CD4-positive, alpha-beta T cell treated with Interleukin-12 subunit alpha and Interleukin-12 subunit beta, for 1 hour (primary cell): Measurements from ENCODE around the gene TSPAN11.

Experiments used
- DNase-seq: peaks from one replicate; pipeline ENCODE4 v3.0.0-alpha.2; 2020

TSPAN11 gene

DNA sequence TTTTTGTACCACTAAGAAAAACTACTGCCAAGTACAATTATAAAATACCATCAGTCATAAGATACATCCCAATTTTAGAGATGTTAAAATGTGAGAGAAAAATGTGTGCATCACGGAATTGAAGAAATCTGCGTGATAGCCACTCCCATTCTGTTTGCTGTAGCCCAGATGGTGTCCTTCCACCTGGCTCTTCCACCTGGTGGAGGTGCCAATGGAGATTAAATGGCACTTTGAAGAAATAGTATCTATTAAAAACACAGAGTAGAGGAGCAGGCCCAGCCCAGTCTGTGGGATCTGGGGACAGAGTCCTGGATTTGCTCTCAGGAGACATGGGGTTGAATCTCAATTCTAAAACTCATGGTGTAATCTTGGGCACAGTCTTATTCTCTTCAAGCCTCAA lies 35.5 kb downstream of the TSPAN11 start:
- DNase-seq, result no peak

DNA sequence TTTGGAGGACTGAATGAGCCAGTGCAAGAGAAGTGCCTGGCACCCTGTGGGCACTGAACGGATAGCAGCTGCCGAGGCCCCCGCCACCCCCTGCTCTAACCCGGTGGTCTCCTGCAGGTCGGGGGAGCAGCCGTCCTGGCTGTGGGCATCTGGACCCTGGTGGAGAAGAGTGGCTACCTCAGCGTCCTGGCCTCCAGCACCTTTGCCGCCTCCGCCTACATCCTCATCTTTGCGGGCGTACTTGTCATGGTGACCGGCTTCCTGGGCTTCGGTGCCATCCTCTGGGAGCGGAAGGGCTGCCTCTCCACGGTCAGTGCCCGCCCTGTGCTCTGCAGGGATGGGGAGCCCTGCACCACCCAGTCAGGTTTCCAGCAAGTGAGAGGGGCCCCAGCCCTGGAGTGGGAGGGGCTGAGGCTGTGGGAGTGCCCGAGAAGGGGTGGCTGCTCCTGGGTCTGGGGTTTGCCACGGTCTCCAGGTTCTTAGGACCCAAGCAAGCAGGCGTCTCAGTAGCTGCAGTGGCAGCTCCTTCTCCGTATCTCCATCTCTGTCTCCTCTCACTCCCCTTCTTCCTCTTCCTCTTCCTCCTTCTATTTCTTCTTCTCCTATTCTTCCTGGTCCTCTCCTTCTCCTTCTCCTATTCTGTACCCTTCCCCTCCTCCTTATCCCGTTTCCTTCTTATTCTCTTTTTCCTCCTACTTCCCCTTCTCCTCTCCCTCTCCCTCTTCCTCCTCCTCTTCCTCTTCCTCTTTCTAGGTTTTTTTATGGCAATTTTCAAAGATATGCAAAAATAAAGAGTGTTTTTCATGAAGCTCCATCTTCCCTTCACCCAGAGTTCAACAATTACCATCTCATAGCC lies 37.4 kb downstream of the TSPAN11 start:
- DNase-seq, result no peak

DNA sequence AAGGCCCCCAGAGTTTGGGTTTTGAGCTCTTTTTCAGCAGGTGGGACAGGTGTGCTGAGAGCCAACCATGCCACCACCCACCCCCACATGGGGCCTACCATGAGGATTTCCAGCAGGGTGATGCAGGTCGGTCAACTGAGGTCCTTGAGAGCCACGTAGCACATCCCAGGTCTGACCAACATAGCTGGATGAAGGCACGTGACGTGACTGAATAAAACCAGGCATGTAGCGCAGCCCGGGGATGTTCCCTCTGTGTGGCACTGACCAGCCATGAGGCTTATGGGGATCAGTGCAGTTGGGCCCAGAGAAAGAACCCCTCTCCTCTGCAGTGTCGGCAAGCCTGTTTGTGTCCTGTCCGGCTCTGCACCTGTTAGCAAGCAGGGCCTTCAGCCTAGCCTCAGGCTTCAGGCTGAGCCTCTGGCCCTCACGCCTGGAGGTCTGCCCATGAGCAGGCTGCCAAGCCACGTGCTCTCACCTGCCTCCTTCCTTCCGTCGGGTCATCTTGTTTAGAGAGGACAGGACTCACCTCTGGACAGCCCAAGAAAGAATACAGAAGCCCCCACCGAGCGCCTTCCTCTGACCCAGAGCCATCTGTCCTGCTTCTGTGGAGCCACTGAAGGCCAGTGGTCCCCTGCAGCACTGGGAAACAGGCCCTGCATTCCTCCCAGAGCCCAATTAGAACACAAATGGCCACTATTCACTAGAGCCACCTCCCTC lies 38.5 kb downstream of the TSPAN11 start:
- DNase-seq, result no peak

DNA sequence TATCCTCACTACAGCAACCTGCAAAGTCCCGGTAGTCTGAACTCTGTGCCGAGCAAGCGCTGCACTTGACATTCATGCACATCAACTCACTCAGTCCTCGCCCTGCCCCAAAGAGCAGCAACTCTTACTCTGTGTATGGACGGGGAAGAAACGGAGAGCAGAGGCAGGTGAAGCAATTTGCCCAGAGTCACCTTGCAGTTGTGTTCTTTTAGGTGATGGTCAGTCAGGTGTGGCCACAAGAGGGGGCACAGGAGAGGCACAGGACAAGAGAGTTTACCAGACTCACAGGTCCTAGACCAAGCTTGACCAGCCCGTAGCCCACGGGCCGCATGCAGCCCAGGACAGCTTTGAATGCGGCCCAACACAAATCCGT lies 39.1 kb downstream of the TSPAN11 start:
- no peak for DNase-seq

DNA sequence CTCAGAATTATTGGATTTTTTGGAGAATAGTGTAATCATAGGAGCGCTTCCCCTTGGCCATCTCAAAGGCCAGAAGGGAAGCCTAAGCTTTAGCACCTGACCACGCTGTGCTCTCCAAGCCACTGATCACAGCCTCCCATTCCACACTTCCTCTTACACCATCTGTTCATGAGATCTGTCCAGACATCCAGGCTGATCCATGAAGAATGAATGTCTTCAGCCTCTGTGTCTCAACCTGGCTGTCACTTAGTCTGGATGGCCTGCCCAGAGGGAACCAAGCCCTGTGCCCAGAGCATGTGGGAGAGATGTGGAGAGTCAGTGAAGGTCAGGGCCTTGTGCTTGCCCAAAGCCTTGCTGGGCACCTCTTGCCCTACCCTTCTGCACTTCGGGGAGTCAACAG lies 40.5 kb downstream of the TSPAN11 start:
- DNase-seq, result no peak

DNA sequence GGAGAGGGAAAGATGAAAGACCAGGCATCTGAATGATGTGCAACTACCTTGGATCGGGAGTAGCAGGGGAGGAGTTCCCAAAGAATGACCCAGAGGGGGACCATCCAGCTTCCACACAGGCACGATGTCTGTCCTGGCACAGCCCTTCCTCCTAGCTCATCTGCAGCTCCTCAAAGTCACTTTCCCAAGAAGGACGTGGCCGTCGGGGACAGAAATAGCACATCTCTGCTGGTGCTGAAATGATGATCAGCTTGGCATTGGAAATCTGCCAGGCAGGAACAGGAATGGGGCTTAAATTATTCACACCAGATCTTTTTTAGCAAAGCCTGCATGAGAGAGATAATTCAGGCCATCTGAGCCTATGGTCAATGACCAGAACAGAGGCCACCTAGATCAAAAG lies 41.7 kb downstream of the TSPAN11 start:
- no peak for DNase-seq

DNA sequence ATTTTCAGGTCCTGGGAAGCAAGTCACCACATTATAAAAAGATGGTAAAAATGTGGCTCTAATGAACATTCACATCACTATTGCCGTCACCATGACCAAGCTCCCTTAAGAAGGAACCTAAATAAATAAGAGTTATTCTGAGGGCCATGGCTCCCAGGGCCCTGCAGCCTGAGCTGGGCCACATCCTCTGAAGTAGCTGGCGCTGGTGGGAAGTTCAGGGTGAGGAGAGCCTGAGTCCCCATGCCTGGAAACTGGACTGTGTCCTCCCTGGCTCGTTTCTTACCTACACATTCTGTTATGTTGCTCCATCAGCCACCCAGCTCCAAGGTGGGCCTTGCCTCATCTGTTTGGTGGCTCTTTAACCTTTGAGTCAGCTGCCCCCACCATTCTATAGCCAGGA lies 42.5 kb downstream of the TSPAN11 start:
- DNase-seq, result no peak

DNA sequence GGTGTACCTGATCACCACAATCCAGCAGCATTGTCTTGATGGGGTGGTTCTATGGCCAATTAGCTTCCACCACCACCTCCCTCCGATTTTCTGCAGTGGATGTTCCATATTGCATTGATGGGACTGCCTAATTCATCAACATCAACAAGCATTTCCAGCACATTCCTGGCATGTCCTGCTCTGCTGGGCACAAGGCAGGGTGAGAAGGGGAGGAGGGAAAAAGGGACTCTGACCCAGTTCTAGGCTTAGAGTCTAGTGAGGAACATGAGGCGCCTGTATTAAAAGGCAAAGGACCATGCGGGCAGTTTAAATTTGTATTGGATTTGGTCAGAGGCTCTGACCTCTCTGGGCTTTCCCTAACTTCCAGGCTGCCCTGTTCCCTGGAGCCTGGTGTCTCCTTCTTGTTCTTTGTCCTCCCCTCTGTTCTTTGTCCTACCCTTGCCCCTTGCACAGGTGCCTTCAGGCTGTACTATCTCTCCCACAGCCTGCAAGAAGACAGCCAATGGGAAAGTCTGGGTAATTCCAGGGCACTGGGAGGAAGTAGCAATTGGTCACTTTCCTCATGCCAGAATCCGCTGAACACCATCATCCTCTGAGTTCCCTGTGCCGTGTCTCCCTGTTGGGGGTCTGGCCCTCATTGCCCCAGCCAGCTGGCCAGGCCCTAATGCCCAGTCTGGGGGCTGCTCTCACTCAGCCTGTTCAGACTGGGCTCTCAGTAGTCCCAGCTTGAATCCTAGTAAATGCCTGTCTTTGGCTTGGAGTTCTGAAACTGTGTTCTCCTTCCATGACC lies 43.3 kb downstream of the TSPAN11 start:
- no peak for DNase-seq

DNA sequence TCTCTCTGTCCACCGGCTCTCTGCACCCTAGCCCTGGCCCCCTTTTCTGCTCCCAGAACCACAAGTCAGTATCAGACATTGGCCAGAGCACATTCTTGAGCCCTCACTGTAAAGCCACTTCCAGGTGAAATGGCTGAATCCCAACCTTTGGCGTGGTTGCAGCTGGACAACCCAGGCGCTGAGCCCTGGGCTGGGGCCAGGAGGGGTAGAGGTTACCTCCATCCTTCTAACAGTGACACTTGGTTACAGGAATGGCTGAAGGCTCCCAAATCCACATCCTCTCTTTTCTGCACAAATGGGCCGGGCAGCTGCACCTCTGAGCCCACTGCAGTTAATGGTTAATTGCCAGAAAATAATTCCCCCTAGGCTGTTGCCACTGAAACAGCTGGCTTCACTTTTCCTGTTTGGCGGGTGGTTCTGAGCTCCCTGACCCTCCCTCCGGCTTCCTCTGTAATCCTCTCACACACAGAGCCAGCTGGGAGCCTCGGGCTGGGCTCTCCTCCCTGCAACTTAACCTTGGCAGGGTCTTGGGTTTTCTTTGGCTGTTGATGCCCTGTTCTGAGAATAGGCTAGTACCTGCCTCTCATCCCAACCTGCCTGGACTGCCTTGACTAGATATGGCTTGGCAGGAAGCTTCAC lies 44.1 kb downstream of the TSPAN11 start:
- DNase-seq, result no peak

DNA sequence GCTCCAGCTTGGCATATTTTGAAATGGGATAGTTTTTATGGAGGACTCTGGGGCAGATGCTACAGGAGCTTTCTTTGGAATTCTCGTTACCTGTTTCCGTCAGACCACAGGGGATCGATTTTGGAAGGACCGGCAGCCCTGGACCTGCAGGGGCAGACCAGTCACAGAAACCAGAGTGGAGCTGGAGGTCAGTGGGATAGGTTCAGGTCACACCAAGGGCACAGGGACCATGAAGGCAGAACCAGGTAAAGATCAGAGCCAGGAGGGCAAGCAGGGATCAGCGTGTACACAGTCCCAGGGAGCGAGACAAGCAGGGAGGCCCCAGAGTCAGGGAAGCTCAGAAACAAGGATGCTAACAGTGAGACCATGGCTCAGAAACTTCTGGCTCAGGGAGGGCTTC lies 45.5 kb downstream of the TSPAN11 start:
- DNase-seq, result no peak

DNA sequence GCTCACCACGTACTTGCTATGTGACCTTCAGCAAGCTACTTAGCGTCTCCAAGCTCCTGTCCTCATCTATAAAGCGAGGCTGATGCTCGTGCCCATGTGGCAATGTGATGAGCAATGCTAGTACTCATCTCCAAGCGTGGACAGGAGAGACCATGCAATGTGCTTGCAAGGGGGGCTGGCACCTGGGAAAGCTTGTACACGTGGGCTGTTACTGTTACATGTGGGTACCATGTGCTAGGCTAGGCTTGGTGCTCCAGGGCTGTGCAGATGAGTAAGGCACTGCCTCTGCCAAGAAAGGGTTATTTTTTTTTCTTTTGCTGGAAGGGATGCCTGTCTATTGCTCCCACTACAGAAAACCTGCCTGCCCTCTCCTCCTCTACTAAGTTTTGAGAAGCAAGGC lies 46.6 kb downstream of the TSPAN11 start:
- DNase-seq, result no peak

DNA sequence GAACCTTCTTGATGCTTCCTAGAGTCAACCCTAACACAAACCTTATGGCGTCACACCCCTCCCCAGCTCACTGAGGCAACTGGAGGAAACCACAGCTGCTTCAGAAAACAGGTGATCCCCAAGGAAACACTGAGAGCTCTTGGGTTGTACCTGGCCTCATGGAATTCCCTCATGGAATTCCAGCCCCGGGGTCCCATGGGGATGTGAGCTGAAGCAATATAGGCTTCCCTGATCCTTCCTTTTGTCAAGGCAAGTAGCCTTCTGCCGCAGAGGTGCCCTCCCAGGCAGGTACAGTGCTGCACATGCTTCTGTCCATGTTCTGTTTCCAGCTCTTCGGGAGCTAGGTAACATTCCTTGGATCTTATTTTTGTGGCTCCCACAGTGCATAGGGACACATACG lies 47.3 kb downstream of the TSPAN11 start:
- DNase-seq, result no peak

DNA sequence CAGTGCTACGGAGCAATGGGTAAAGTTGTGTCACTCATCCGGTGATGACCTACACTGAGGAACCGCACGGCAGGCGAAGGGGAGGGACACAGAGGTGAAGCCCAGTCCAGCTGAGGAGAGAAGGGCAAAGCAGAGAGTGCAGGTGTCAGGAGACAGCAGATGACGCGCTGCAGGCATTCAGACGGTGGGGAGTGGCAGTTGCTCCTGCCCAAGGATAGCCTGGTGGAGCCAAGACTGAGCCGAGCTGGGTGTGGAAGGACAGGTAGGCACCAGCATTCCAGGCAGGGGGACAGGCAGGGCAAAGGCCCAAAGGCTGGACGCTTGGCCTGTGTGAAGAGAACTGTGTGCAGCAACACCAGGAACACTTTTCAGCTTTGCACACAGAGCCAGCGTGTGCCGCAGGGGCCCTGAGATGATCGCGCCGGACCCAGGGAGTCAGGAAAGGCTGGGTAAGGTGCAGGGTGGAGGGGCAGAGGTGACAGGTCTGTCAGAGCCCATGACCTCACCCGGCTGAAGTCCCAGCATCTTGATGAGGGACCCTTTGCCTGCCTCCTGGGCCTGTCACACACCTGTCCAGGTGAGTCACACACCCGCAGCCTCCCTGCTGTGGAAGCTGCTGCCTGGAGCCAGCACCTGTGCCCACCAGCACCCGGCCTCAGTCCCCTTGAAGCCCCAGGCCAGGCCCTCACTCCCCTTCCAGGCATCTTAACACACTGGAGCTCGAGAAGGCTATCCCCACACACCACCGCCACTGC lies 48.4 kb downstream of the TSPAN11 start:
- no peak for DNase-seq

DNA sequence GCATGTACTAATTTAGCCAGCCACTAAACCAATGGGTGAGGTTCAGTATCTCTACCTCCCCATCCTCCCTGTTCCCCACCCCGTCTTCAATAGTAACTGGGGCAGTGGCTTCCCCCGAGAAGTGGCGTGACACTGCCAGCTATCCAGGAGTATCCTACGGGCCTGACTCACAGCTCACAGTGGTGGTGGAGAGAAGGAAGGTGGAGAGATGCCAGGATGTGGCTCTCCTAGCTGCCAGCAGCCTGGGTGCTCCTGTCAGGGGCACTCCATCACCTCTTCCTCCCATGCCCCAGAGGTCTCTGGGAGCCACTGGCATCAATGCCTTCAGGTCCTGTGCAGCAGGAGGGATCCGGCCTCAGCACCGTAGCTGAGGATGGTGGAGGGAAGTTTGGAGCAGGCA lies 49.0 kb downstream of the TSPAN11 start:
- DNase-seq, result no peak

DNA sequence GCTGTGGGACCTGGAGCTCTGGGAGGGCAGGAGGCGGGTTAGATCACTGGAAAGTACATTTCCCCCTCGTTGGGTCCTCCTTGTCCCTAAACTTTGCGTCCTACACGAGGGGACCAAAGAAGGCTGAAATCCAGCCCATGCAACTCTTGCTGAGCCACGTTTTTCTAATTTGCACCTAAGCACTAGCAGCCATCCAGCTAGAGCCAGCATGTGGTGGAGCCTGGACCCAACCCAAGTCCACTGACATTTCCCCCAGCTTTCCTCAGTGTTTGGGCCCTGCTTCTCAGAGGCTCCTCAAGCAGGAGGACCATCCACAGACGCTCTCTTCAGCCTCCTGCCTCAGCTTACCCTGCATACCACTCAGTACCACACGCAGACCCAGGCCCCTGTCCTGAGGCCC lies 49.7 kb downstream of the TSPAN11 start:
- DNase-seq, result no peak

DNA sequence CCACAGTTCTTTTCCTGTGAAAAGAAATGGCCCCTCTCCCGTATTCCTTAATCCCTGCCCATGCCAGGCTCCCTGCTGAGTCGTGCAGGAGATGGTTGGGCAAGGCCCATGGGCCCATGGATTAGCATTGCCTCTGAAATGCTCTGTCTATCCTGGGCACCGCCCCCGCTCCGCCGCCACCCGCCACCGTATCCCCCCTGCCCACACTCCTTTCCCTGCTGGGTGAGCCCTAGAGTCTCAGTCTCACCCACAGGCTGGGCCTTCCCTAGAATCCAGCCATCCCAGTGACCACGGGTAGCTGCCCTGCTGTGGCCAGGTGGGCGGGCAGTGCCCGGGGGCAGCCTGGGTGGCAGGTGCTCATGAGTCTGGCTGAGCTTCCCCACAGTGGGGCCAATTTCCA lies 50.6 kb downstream of the TSPAN11 start:
- no peak for DNase-seq

DNA sequence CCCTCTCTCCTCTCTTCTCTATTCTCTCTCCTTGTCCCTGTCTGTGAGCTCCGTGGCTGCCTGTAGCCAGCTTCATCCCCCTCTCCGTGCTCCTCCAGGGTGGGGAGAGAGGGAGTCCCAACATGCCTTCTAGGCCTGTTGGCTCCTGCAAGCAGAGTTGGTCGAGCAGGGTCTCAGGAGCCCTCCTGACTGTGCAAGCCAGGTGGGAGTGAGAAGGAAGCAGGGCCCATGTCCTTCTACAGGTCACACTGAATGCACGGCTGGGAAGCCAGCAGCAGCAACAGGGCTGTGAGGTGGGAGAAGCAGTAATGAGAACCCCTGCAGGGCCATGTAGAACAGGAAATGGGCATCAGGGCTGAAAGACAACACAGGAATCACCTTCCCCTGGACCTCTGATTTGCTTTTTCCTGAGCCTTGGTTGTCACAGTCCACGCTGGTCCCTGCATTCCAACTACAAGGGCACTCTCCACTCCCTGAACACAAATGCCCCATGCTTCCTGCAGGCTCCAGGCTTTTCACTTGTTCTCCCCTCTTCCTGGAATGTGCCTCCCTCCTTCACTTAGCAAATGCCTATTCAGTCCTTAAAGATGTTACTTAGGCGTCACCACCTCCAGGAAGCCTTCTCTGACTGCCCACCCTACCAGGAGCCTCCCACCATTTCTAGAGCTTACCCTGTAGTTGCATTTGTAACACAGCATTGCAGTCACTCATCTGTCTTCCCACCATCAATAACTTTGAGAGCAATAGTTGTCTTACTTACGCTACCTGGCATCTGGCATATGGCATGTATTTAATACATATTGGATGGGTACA lies 51.2 kb downstream of the TSPAN11 start:
- no peak for DNase-seq

DNA sequence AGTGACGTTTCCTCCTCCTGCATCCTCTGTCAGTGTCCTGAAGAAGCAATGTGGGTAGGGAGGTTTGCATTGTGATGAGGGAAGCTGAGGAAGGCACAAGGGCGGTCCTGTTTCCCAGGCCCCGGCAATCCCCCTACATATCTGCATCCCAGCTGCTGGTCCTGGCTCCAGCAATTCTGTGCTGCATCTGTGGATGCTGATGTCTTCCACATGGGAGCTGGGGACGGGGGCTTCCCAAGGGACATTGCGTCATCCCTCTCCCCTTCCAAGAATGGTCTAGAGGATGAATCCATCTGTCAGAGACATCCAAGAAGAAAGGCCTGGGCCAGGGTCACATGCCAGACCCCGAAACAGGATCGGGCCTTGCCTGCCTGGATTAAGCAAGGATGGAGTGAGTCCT lies 52.1 kb downstream of the TSPAN11 start:
- no peak for DNase-seq

DNA sequence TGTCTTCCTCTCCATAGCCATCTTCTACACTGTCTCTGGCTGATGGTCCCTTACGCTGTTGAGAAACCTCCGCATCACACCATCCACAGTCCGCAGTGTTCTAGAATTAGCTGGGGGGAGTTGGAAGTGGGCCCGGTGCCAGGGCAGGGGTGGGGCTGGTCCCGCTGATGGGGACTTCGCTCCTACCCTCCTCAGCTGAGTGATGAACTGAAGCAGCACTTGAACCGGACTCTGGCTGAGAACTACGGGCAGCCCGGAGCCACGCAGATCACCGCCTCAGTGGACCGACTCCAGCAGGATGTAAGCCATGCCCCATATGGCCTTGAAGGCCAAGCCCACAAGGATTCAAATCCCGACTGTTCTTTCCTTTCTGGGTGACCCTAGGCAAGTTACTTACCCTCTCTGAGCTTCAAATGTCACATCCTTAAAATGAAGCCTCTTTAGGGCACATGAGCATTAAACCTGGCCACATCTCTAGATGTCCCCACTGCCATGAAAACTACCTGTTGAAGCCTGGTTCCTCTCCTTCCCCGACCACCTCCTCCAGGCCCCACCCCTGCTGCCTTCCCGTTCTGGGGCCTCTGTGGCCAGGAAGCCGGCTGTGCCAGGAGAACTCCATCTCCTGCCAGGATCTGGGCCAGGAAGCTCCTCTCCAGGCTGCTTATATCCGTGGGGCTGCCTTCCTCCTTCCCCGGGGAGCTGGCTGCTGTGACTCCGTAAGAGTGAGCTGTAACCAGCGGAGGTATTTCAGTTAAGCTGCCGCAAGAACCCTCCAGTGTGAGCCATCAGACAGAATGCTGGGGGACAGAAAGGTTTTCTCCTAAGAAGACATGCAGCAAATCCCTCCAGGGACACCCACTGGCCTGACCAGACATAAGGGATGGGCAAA lies 53.1 kb downstream of the TSPAN11 start:
- no peak for DNase-seq

DNA sequence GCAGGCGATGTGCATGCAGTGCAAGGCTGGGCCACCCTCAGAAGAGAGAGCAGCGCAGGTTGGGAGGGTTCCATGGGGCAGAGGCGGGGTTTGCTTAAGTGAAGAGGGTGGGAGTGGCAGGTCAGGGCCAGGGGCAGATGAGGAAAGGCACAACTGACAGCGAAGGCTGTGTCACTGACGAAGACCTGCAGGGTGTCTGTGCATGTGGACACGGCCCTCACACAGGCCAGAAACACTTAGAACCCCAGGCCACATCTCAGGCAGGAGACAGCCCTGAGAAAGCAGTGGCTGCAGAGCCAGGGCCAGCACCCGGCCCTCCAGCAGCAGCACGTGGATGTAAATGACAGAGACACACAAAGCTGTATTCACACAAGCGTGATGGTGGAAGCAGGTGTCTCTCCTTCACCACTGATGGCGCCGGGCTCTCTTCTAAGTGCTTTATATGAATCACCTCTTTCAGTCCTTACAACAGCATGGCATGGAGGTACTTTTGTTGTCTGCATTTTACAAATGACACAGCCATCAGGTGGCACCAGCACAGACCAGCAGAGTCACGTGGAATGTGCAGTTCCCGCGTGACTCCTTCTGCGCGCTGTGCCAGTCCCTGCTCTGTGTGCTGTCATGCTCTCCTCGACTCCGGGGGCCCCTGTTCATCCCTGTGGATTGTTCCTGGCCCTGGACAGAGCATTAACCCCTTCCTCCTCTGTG lies 54.6 kb downstream of the TSPAN11 start:
- DNase-seq, result no peak
